Activated CD8-positive, alpha-beta memory T cell treated with anti-CD3 and anti-CD28 coated beads, Interleukin-2, amount 50 U/mL, for 1 hour (primary cell): ENCODE data around the gene CACNA1H.
"Not testable (repeated sequence)": the region's sequence is repeated elsewhere in the genome, so short reads cannot be mapped to it uniquely, and the experiment has no call there.

ENCODE experiments used
- DNase-seq: peaks from one replicate; pipeline ENCODE4 v3.0.0-alpha.2; 2020; ENCODE audit errors: extremely low read depth

The CACNA1H gene

GRCh38 chr16:1228227-1228626 lies 75.3 kb downstream of the CACNA1H start:
- DNase-seq = not testable (repeated sequence)

DNA sequence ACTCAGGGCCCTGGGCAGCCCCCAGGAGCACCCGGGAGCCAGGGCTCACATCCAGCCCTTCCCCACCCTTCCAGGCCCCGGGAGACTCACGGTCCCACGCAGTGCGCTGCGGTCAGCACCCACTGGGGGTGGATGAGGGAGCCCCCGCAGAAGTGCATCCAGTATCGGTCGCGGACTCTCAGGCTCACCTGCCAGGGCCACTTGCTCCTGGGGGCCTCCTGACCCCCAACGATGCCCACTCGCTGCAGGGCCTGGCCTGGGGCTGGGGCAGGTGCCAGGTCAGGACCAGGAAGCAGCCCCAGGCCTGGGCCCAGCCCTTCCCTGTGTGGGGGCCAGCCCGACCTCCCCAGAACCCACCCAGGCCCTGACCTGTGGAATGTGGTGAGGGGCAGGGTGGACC lies 76.6 kb downstream of the CACNA1H start:
- not testable (repeated sequence) for DNase-seq

GRCh38 chr16:1230084-1230470 lies 77.2 kb downstream of the CACNA1H start, which contains the start of gene TPSB2:
Gene TPSB2 (minus strand): TSS chr16:1230184. CDS start chr16:1229951, 233 bp downstream.
- DNase-seq = not testable (repeated sequence)

GRCh38 chr16:1230471-1231212 lies 77.7 kb downstream of the CACNA1H start:
- DNase-seq = not testable (repeated sequence)

GRCh38 chr16:1231301-1231700 lies 78.4 kb downstream of the CACNA1H start:
- not testable (repeated sequence) for DNase-seq

- DNase-seq = not testable (repeated sequence)
These were observed 79.3 kb downstream of the CACNA1H start for GRCh38 chr16:1232049-1232748.

DNA sequence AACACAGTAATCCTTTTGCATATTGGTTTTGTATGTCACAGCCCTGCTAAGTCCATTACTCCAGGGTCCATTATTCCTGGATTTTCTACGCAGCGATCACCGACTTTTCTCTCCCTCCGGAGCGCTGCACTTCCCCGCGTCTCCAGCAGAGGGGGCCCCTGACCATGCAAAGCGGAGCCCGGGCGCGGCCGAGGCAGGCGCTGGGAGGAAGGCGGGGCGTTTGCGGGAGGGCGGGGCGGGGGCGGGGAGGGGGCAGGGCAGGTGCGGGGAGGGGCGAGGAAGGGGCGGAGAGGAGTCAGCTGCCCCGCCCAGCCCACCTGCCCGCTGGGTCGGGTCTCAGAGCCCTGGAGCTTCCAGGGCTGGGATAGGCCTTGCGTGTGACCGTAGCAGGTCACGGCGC lies 83.8 kb downstream of the CACNA1H start:
- DNase-seq = not testable (repeated sequence)

- DNase-seq = no peak
These were observed 85.1 kb downstream of the CACNA1H start for GRCh38 chr16:1237990-1238389.

DNA sequence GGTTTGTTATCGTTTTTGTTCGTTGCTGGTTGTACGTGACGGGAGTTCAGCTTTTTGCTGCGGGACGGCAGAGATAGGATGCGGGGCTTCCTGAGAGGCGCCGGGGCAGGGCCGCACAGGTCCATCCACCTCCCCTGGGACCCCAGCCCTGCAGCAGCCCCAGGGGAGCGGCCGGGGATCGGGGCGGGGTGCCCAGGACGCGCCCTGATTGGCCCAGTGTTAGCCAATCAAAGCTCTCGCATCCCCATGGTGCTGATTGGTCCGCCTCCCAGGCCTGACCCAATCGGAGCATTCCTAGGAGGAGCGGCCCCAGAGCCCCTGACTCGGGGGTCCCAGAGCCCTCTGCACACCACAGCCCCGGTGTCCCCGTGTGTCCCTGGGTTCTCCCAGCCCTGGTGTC lies 86.0 kb downstream of the CACNA1H start:
- not testable (repeated sequence) for DNase-seq

GRCh38 chr16:1239575-1239974 lies 86.7 kb downstream of the CACNA1H start:
- DNase-seq = not testable (repeated sequence)

DNA sequence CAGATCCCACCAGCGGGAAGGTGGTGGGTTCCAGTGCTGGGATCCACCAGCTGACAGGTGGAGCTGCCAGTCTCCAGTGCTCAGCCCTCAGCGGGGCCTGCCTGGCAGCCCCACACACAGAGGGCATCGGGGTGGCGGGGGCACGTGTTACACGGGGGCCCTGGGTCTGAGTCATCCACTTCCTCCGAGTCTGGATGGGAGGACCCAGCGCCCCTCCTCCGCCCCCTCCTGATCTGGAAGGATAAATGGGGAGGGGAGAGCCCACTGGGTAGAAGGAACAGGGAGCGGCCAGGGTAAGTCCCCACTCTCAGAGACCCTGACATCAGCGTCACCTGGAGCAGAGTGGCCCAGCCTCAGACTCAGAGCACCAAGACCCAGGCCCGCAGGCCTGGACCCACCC lies 87.5 kb downstream of the CACNA1H start, which contains the start of gene TPSAB1:
TPSAB1 (plus strand) TSS at position 270 of the 400 bp plus-strand sequence. CDS start 234 bp downstream, outside the sequence.
- not testable (repeated sequence) for DNase-seq

DNA sequence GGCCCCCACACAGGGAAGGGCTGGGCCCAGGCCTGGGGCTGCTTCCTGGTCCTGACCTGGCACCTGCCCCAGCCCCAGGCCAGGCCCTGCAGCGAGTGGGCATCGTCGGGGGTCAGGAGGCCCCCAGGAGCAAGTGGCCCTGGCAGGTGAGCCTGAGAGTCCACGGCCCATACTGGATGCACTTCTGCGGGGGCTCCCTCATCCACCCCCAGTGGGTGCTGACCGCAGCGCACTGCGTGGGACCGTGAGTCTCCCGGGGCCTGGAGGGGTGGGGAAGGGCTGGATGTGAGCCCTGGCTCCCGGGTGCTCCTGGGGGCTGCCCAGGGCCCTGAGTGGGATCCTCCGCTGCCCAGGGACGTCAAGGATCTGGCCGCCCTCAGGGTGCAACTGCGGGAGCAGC lies 88.2 kb downstream of the CACNA1H start:
- DNase-seq = not testable (repeated sequence)

DNA sequence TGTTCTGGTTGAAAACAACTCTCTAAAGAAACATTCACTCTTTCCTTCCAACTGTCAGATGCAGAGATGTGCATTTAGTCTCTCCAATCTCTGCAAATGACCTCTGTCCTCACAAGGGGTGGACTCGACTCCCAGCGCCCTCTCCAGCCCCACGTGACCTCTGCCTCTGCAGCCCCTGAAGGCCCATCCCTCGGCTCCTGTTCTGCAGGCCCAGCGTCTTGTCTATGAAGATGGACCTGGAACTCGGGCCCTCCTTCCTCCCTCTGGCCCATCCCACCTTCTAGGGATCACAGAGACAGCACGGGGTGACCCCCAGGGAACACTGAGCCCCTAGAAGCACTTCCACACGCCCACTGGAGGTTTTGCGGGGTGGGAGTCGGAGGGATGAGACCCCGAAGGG lies 90.5 kb downstream of the CACNA1H start:
- DNase-seq = not testable (repeated sequence)

DNA sequence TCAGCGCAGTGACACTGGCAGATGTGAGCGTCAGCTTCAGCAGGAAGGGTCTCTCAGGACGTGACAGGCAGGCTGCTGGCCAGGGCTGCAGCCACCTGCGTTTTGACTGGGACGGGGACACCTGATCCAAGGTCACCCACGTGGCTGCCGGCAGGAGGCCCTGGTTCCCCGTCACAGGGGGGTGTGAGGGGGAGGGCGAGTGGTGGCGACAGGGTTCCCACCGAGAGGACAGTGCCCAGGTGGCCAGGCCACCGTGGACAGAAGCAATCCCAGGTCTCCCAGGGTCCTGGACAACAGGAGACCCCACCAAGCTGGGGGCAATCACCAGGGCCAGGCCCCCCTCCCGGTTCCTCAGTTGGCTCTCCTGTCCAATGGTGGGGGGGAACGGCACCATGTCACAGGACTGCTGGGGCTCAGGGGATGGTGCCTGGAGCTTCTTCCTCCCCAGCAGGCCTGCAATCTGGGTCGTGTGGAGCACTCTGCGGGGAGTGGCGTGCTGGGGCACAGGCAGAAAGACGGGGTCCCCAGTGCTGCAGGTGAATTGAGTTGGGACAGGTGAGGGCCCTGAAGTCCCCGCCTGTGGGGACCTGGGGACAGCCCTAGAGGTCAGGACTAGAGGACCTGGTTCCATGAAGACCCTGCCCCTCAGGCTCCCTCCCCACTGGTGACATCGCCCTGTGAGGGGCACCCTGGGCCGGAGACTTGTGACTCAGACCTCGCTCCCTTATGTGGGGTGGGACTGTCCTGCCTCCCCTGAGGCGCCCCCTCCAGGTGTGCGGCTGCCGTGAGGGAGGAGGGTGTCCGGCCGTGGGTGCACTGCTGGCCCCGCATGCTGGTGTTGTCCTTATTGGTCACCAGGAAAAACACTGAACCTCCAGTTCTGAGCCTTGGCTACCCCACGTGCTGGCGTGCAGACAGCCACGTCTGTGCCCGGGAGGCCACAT lies 91.3 kb downstream of the CACNA1H start:
- DNase-seq = not testable (repeated sequence)

DNA sequence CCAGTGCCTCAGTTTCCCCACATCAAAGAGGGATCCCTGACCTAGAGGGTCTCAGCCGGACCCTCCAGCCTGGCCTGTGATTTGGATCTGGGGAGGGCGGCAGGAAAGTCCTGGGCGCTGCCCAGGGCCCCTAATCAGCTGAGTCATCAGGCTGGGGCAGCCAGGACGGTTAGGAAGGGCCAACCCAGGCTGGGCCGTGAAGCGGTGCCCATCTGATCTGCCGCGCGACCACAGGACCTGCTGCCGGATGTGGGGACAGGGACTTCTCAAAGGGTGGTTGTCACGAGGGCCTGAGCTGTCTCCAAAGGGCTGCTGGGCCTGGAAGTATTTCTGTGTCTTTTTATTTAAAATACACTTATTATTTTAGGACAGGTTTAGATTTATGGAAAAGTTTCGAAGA lies 92.0 kb downstream of the CACNA1H start:
- DNase-seq = no peak

DNA sequence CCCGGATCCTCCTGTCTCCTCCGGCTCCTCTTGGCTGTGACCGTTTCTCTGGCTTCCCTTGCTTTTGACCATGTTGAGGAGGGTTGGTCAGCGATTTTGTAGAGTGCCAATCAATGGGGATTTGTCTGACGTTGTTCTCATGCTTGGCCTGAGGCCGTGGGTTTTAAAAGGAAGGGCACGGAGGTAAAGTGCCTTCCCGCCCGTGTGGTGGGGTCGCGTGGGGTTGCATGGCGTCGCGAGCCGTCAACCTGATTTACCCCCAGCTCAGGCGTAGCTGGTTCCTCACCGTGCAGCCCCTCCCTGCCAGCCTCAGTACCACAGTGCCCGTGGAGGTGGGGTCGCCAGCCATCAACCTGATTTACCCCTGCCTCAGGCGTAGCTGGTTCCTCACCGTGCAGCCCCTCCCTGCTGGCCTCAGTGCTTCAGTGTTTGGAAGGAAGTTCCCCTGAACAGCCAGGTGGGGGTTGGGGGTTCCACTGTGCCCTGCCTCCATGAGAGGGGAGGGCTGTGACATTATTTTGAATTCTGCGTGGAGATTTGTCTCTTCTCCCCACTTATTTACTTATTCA lies 92.6 kb downstream of the CACNA1H start:
- DNase-seq = no peak

DNA sequence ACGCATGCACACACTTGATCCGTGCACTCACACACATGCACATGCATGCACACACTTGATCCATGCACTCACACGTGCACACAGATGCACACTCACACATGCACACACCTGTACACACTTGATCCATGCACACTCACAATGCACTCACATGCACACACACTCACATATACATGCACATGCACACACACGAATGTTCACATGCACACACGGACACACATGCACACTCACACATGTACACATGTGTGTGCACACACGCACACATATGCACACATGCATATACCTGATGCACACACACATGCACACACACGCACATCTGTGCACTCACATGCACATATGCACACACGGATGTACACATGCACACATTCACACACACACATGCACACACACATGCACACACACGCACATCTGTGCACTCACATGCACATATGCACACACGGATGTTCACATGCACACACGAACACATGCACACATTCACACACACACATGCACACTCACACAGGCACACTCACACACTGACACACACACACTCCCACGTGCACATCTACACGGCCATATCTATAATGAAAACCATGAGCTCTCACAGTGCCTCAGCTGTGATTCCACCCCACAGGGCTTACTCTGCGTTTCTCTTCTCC lies 95.1 kb downstream of the CACNA1H start:
- not testable (repeated sequence) for DNase-seq

DNA sequence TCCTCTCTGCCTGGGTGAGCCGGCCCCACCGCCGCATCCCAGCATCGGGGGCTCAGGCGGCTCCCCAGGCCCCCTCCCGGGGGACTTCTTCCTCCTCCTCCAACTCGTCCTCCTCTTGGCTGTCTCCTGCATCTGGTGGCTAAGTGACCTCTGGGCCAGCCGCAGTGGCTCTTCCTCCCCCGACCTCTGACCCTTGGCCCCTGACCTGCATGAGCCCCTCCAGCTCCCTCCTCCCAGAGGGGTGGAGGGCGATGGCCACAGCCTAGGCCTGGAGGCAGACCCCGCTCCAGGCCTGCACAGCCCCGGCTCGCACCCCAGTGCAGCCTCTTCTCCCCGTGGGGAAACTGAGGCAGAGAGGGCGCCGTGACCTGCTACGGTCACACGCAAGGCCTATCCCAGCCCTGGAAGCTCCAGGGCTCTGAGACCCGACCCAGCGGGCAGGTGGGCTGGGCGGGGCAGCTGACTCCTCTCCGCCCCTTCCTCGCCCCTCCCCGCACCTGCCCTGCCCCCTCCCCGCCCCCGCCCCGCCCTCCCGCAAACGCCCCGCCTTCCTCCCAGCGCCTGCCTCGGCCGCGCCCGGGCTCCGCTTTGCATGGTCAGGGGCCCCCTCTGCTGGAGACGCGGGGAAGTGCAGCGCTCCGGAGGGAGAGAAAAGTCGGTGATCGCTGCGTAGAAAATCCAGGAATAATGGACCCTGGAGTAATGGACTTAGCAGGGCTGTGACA lies 96.3 kb downstream of the CACNA1H start:
- not testable (repeated sequence) for DNase-seq

DNA sequence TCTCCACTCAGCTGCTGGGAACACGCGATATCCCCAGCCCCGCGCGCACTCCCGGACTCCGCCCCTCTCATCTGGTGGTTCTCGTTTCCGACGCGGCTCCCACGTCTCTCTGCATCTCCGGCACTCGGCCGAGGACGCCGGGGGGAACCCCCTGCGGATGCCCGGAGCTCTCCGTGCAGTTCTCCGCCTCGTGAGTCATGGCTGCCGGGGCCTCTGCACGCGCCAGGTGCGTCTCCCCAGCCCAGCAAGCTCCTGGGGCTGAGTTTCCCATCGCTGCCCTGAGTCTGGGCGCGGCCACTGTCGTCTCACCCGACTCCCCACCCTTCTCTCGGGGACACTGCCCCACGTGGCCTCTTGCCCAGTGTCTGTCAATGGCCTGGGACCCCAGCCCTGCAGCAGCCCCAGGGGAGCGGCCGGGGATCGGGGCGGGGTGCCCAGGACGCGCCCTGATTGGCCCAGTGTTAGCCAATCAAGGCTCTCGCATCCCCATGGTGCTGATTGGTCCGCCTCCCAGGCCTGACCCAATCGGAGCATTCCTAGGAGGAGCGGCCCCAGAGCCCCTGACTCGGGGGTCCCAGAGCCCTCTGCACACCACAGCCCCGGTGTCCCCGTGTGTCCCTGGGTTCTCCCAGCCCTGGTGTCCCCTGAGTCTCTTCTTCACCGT lies 100.9 kb downstream of the CACNA1H start:
- DNase-seq = not testable (repeated sequence)

DNA sequence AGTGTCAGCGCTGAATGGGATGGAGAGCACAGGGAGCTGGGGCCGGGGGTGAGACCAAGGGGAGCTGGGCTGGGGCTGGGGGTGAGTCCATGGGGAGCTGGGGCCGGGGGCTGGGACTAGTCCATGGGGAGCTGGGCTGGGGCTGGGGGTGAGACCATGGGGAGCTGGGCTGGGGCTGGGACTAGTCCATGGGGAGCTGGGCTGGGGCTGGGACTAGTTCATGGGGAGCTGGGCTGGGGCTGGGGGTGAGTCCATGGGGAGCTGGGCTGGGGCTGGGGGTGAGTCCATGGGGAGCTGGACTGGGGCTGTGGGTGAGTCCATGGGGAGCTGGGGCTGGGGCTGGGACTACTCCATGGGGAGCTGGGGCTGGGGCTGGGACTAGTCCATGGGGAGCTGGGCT lies 101.9 kb downstream of the CACNA1H start:
- DNase-seq = not testable (repeated sequence)
